Heart left ventricle (tissue), 13 donors: Measurements from ENCODE around the gene TMEM202.

Experiments
- CTCF ChIP-seq, 12 donors: fragments of 200-600 bp; sonication (generic) in 4 of 12; IDR thresholded peaks; one replicate each; pipeline versions ENCODE4 v1.5.0 to v1.8.0; 2018 to 2022; ENCODE audit warnings: antibody characterized with exemption in 12 of 12, mild to moderate bottlenecking in 5 of 12
- POLR2A ChIP-seq, 2 donors: fragments of 450-650 bp; IDR thresholded peaks; one replicate each; pipeline ENCODE4 v1.6.1; 2017; ENCODE audit warnings: antibody characterized with exemption in 2 of 2, mild to moderate bottlenecking in 2 of 2, moderate library complexity in 2 of 2
- donor health status: ischemic (EF 13 %, LVEDD 7.1; RV severe dilation, severe dysfunction).
- donor health status: DM: no; HTN: yes; CAD: no.
- donor health status: DM: no; HTN: no; CAD: no.
- donor health status: ischemic (EF 25% LVEDD 6.9; RV normal size, moderate dysfunction).
- donor health status: ischemic (EF 25% LVEDD 5.7; RV mildly dilated, moderate dysfunction).
- donor health status: ischemic (EF 35%, LVEDD 5.7; RV mildly dilated, moderate dysfunction).
- donor health status: nonischemic (EF 11% LVEDD 7.7; RV severe dilation, severe dysfunction).
- donor health status: DM: yes; HTN: yes; CAD: no.
- donor health status: PGD.
- donor health status: ischemic (EF 29% LVEDD 5.4; RV normal size, mild dysfunction).
- donor health status: nonischemic (EF 23%, LVEDD 6.1; RV moderate dilation, normal function).

DNA sequence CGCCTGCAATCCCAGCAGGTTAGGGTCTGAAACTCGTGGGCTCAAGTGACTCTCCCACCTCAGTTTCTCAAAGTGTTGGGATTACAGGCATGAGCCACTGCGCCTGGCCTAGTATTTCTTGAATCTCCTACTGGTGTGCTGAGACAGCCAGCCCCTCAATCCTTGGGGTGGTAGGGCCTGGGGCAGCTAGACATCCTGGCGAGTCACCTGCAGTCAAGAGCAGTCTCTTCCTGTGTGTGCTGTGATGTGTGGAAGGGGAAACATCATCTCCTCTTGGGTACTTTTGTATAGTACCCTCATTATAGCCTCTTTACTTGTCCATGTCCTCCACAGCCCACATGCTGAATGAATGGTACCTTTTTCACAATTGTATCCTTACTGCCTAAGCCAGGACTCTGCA is 17.4 kb upstream of the TMEM202 start:
- TF ChIP-seq POLR2A (IDR thresholded peaks at IDR 0.05) (no peak), CTCF (IDR thresholded peaks at IDR 0.05) (no peak)
